ENCODE data around the gene SMAD7.

DNA sequence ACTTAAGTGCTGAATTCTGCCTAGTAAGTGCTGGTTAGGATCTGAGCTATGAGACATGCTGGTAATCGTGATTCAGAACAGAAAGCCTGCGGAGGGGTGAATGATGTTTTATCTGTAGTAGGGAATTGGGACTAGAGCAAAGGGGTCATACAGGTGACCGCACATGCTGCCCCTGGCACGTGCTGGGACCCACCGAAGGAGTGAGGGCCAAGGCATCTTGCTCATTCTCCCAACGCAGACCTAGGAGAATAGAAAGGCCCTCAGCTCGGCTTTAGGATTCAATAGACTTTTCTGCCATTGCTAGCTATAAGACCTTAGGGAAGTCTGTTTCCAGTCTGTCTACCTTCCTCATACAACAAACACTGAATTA lies 8.8 kb upstream of the SMAD7 start:
- TF ChIP-seq, protein P1, sequence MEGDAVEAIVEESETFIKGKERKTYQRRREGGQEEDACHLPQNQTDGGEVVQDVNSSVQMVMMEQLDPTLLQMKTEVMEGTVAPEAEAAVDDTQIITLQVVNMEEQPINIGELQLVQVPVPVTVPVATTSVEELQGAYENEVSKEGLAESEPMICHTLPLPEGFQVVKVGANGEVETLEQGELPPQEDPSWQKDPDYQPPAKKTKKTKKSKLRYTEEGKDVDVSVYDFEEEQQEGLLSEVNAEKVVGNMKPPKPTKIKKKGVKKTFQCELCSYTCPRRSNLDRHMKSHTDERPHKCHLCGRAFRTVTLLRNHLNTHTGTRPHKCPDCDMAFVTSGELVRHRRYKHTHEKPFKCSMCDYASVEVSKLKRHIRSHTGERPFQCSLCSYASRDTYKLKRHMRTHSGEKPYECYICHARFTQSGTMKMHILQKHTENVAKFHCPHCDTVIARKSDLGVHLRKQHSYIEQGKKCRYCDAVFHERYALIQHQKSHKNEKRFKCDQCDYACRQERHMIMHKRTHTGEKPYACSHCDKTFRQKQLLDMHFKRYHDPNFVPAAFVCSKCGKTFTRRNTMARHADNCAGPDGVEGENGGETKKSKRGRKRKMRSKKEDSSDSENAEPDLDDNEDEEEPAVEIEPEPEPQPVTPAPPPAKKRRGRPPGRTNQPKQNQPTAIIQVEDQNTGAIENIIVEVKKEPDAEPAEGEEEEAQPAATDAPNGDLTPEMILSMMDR (IDR thresholded peaks at IDR 0.05): no peak
- no peak for TF ChIP-seq POLR2A (IDR thresholded peaks at IDR 0.05)
